Stimulated activated CD4-positive, alpha-beta T cell treated with anti-CD3 and anti-CD28 coated beads, Interleukin-1b, Interleukin-23, amount 100 ng/mL, for 48 hours (primary cell): ENCODE results near the gene FIG4.
"Not testable (repeated sequence)": the region's sequence is repeated elsewhere in the genome, so short reads cannot be mapped to it uniquely, and the experiment has no call there.

Experiments
- DNase-seq: peaks from one replicate; pipeline ENCODE4 v3.0.0-alpha.2; 2020

The FIG4 gene

DNA sequence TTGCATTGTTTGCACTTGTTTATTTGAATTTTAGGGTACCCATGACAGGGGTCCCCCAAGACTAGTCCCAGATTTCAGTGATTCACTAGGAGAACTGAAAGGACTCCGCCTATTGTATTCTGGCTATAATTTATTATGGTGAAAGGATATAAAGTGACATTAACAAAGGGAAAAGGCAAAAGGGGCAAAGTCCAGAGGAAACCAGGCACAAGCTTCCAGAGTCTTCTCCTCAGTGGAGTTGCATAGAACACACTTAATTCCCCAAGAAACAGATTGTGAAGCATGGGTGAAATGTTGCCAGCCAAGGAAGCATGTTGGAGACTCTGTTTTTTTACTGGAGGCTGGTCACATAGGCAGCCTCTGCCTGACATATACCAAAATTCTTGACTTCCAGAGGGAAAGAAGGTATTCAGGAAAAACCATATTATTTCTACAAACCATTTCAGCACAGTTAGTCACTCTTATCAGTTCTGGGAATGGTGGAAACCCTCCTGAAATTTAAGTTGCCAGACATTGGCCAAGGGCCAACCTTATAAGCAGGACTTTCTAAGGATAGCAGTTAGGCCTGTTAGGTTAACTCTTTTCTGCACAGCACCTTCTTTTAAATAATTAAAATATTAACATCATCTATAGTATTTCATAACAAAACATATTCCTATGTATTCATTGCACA lies 71.8 kb downstream of the FIG4 start:
- no peak for DNase-seq

- no peak for DNase-seq
These were observed 75.1 kb downstream of the FIG4 start for GRCh38 chr6:109766167-109766566.

DNA sequence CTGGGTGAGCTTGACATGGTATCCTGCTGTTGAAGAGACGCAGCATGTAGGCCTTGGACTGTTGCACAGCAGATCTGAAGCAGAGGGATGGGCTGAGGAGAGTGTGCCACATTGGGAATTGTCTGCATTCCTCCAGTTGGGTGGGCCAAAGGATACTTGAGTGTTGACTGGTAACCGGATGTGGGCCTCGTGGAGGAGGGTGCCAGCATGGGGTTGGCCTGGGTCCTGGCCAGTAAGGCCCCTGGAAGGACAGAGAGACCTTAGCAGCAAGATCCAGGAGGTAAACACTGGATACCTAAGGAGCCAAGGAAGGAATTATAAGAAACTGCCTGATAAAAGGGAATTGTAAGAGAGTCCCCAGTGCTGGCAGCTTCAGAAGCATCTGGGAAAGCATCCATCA lies 76.9 kb downstream of the FIG4 start:
- DNase-seq: no peak

DNA sequence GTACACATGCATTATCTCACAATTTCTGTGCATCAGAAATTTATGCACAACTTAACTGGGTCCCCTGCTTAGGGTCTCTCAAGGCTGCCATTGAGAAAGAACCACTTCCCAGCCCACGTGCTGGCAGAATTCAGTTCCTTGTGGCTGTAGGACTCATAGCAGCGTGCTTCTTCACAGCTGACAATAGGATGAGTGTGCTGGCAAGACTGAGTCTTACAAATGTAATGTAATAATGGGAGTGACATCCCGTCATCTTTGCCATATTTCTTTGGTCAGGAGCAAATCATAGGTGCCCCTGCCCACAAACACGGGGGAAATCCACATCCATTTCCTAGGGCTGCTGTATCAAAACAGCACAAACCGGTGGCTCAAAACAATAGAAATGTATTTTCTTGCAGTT lies 77.4 kb downstream of the FIG4 start:
- DNase-seq: no peak

DNA sequence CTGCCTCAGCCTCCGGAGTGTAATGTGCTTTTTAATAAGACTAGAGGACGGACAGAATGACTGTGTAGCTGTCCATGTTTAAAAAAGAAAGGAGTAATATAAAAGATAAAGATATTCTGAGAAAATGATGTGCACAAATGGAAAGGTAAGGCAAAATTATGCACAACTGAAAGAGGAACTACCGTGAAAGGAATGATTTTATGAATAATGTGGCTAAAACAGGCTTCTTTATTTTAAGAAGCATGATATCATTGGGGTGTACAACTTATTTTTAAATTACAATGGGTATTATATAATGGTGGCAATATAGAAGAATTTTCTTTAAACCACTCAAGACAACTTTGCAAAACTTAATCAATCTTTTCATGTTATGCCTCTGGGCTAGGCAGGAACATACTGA lies 78.1 kb downstream of the FIG4 start:
- DNase-seq: no peak

DNA sequence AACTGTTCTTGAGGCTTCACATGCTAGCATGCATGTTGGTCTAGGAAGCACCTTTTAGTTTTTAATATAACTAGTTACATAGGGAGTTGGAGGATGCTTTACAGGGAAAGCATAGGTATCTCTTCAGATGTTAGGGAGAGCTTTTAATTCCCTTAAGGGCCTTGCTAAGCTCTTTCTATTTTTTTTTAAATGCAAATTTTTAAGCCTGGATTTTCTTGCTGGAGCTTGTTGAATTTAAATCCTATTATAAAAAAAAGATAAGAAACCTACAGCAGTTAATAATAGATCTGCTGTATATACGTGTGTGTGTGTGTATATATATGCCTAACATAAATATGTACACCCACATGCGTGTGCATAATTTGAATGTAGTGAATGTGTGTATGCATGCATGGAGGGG lies 79.0 kb downstream of the FIG4 start:
- no peak for DNase-seq

DNA sequence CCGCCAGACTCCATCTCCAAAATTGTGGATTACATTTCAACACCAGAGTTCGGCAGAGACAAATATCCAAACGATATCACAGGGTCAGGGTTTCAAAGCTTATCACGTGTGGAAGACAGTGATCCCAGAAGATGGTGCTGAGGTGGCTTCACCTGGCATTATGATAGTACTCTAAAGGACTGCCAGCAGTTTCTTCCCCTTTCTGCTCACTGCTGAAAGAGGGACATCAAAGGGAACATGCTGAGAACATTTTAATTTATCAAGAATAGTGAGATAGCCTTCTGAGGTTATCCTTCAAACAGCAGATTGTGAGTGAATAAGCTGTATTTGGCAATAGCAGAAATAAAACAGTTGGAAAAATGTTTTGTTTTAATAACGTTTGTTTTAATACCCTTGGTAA lies 79.7 kb downstream of the FIG4 start:
- DNase-seq: no peak

- not testable (repeated sequence) for DNase-seq
These were observed 81.1 kb downstream of the FIG4 start for GRCh38 chr6:109771939-109772755.

DNA sequence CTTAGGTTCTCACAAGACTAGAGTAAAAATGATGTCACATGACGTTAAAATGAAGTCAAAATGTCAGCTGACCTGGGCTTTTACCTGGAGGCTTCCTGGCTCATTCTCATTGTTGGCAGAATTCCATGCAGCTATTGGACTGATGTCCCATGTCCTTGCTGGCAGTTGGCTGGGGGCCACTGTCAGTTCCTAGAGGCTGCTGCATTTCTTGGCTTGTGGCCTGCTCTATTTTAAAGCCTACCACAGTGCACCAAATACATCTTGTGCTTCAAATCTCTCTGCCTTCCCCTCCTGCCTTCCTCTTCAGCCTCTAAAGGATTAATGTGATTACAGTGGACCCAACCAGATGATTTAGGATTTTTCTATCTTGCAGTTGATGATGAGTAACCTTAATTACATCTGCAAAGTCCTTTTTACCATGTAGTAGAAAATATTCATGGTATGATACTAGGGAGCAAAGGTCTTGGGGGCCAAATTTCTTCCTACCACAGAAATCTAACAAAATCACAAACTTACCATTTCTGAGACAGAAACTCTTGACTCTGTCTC lies 81.9 kb downstream of the FIG4 start:
- no peak for DNase-seq

DNA sequence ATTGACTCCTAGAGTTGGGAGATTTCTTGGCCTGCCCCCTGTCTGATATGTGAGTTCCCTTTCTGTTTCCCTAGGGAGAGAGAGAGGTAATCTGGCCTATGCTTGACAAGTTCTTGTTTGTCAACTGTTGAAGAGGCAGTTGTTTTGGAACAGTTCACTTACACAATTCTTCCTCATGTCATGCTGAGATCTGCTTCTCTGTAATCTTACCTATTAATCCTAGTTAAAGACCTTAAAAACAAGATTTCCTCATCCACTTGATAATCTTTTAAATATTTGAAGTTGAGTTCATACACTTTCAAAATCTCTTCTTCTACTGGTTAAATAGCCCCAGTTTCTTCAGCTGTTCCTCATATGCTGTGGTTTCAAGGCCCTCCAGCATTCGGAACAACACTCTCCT lies 89.9 kb downstream of the FIG4 start:
- DNase-seq: no peak

DNA sequence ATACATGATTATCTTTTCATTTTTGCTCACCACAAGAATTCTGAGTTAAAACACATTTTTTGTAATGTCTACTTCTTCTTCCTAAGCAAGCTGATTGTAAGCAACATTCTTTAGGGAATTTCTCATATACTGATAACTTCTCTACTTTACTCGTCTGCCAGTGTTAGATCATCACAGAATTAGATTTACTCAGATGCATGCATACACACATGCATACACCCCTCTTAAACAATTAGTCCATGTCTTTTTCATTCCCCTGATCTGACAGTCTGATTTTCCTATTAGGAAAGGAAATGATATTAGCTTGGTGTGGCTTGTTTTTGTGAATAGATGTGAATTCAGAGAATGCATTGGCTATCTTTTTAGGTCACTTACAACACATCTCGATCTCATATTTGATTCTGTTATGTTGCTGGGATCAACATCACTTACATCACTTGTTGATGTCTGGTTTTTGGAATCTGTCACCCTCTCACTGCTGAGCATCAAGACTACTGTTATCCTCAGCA lies 91.4 kb downstream of the FIG4 start:
- no peak for DNase-seq

DNA sequence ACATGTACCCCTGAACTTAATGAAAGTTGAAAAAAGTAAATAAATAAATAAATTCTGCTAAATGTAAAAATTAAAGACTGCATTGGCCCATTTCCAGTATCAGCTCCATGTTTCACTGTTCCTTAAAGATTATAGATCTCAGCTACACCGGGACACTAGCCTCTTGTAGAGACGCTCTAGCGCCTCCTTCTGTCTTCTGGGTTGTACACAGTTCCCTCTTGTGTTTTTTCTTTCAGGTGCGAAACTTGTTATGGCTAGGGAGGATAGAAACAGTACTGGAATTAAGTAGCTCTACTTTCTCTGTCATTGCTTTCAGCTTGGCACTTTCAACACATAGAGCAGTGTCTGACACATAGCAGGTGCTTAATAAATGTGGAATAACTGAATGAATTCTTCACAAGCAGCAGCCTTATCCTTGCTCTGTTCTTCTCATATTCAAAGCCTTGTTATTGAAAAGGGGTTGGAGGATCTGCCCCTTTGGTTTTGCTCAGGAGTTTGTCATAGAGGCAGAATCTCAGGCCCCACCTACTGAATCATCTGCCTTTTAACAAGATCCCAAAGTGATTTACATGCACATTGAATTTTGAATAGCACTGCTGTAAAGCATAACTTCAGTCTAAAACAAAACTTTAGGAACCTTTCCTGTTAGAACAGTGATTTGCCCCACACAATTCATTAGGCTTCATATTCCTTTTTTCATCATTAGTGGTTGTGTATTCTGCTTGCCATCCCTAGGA lies 92.3 kb downstream of the FIG4 start:
- DNase-seq: no peak

DNA sequence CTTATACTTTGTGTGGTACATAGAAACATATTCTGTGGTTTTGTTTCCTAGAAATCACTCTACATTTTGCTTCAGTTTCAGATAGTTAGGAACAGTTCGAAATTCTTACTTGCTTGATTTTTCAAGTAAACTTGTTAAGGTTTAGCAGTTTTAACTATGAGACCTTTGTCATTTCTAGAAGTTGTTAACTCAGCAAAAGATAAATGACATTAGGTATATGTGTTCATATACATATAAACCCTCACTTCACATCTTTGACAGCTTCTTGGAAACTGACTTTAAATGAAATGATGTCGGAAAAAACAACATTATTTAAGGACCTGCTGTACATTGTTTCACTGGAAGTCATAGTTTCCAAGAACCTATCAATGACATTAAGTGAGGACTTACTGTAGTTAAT lies 96.2 kb downstream of the FIG4 start:
- no peak for DNase-seq

GRCh38 chr6:109788687-109789086 lies 97.6 kb downstream of the FIG4 start:
- no peak for DNase-seq

DNA sequence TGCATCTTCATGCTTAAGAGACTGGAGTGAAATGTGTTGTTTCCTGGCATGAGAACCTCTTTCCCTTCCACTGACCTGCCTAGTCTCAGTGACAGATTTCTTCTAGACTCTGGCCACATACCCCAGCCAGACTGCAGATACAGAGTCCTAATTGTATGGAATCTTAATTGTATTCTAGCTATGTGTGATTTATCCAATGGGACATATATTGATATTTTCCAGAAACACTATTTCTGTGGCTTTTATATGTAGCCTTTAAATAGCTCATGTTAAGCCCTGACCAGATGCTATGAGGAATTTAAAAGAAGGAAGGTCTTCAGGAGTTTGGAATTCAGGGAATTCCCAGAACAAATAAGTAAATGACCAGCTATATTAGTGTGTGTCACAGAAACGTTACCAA lies 99.0 kb downstream of the FIG4 start:
- no peak for DNase-seq

DNA sequence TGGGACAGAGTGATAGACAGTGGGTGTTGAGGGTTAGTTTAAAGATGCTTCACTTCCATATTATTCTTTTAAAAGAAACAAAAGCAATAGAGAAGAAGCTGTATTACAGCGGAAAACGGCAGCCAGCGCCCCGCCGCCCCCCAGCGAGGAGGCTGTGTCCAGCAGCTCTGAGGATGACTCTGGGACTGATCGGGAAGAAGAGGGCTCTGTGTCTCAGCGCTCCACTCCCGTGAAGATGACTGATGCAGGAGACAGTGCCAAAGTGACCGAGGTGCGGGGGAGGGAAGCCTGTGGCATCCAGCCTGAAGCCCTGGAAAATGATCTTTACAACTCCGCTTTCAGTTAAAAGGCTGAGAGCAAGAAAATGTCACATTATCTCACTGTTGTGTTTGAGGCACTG lies 100.2 kb downstream of the FIG4 start:
- no peak for DNase-seq

DNA sequence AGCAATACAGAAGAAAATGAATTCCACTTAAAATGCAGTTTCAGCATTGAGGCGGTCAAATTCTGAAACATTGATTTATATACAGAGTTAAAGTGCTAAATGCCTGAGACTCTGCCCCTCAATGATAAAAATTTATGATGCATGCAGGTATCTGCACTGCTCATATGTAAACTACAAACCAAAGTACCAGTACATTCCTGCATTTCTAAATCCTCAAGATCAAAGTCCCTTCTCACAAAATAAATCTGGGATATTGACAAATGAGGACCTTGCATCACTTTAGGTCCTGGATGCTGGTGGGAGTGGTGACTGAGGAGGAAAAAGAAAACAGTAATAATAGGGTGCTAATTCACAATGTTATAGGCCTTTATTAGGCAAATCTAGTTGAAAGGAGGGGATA lies 101.9 kb downstream of the FIG4 start:
- no peak for DNase-seq

GRCh38 chr6:109793792-109794191 lies 102.7 kb downstream of the FIG4 start:
- DNase-seq: peak; percentile 26

- no peak for DNase-seq
These were observed 103.3 kb downstream of the FIG4 start for GRCh38 chr6:109794201-109794923.

GRCh38 chr6:109795994-109796555 lies 105.0 kb downstream of the FIG4 start:
- DNase-seq: no peak

- DNase-seq: no peak
These were observed 108.0 kb downstream of the FIG4 start for GRCh38 chr6:109799129-109799528.

DNA sequence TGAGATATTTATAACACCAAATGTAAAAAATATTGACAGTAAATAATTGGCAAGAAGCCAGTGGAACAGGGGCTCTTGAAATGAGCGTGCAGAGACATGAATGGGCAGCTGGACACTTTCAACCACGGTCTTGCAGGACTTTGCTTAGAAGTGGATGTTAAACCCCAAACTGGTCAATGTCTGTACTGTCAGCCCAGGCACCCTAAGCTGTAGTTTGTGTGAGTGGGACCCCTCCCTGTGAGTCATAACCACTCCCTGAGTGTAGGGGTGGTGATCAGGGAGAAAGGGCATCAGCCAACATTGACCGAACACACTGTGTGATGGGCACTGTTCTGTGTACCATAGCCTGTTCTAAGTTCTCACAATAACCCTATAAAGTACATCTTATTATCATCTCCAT lies 108.6 kb downstream of the FIG4 start:
- DNase-seq: no peak
